H9 (cell line): Measurements from ENCODE around the gene SMU1. TPM values are rescaled to one million over a fixed set of nuclear protein-coding genes. Genes with fewer than 3 reads are reported as not detected.

Experiments
- DNase-seq: peaks from one replicate; pipeline ENCODE4 v3.0.0-alpha.2; 2017
- H2AFZ ChIP-seq: one replicate; pipeline ENCODE4 v1.6.1; 2013; ENCODE audit warnings: mild to moderate bottlenecking, low read length, control low read depth, moderate library complexity
- H2AK5ac ChIP-seq: 2 replicates; pipeline ENCODE4 v1.6.1; 2013; ENCODE audit warnings: low read length, control low read depth, mixed read lengths; ENCODE audit not compliant: insufficient read length
- H2BK120ac ChIP-seq: one replicate; pipeline ENCODE4 v1.6.1; 2013; ENCODE audit warnings: low read depth, mild to moderate bottlenecking, low read length, control low read depth, inconsistent platforms; ENCODE audit not compliant: poor library complexity, severe bottlenecking
- H2BK12ac ChIP-seq: 2 replicates; pipeline ENCODE4 v1.6.1; 2013; ENCODE audit warnings: low read length, control low read depth, mixed read lengths, low read depth; ENCODE audit not compliant: insufficient read length
- H2BK15ac ChIP-seq: 2 replicates; pipeline ENCODE4 v1.6.1; 2013; ENCODE audit warnings: low read depth, low read length, control low read depth
- H2BK20ac ChIP-seq: one replicate; pipeline ENCODE4 v1.6.1; 2013; ENCODE audit warnings: low read depth, mild to moderate bottlenecking, low read length, control low read depth, inconsistent platforms; ENCODE audit not compliant: poor library complexity, severe bottlenecking
- H2BK5ac ChIP-seq: 2 replicates; pipeline ENCODE4 v1.6.1; 2013; ENCODE audit warnings: low read length, control low read depth, mixed read lengths; ENCODE audit not compliant: insufficient read length
- H3K14ac ChIP-seq: 2 replicates; pipeline ENCODE4 v1.6.1; 2013; ENCODE audit warnings: low read length, control low read depth; ENCODE audit not compliant: insufficient read depth
- H3K18ac ChIP-seq: 2 replicates; pipeline ENCODE4 v1.6.1; 2013; ENCODE audit warnings: low read depth, mild to moderate bottlenecking, mixed read lengths, low read length, control low read depth; ENCODE audit not compliant: insufficient read length
- H3K23ac ChIP-seq: 2 replicates; pipeline ENCODE4 v1.6.1; 2013; ENCODE audit warnings: low read length, control low read depth, mixed read lengths, low read depth; ENCODE audit not compliant: insufficient read length
- H3K23me2 ChIP-seq: 2 replicates; pipeline ENCODE4 v1.6.1; 2013; ENCODE audit warnings: low read depth, mild to moderate bottlenecking, mixed read lengths, low read length, control low read depth; ENCODE audit not compliant: insufficient read length, poor library complexity, severe bottlenecking
- H3K27ac ChIP-seq: 2 replicates; pipeline ENCODE4 v1.5.1; 2013; ENCODE audit warnings: low read length, control low read depth, mixed read lengths, low read depth; ENCODE audit not compliant: insufficient read length
- H3K27me3 ChIP-seq: 2 replicates; pipeline ENCODE4 v1.6.1; 2013; ENCODE audit warnings: low read length, control low read depth, inconsistent platforms; ENCODE audit not compliant: insufficient read depth
- H3K4ac ChIP-seq: 2 replicates; pipeline ENCODE4 v1.6.1; 2013; ENCODE audit warnings: low read depth, mild to moderate bottlenecking, control low read depth, inconsistent platforms, low read length, moderate library complexity
- H3K4me1 ChIP-seq: 2 replicates; pipeline ENCODE4 v1.6.1; 2013; ENCODE audit warnings: low read length, control low read depth, inconsistent platforms; ENCODE audit not compliant: insufficient read depth
- H3K4me2 ChIP-seq: 2 replicates; pipeline ENCODE4 v1.6.1; 2013; ENCODE audit warnings: low read length, control low read depth, mixed read lengths; ENCODE audit not compliant: insufficient read length, insufficient read depth
- H3K56ac ChIP-seq: 2 replicates; pipeline ENCODE4 v1.6.1; 2013; ENCODE audit warnings: low read depth, mild to moderate bottlenecking, mixed read lengths, low read length, control low read depth; ENCODE audit not compliant: insufficient read length
- H3K79me1 ChIP-seq: 2 replicates; pipeline ENCODE4 v1.6.1; 2013; ENCODE audit warnings: low read depth, mild to moderate bottlenecking, moderate library complexity, low read length, control low read depth, inconsistent platforms; ENCODE audit not compliant: insufficient read depth, poor library complexity, severe bottlenecking
- H3K79me2 ChIP-seq: 2 replicates; pipeline ENCODE4 v1.6.1; 2013; ENCODE audit warnings: low read length, control low read depth, inconsistent platforms; ENCODE audit not compliant: insufficient read depth
- H3K9ac ChIP-seq: 2 replicates; pipeline ENCODE4 v1.6.1; 2013; ENCODE audit warnings: low read length, control low read depth, mixed read lengths; ENCODE audit not compliant: insufficient read length; ENCODE audit errors: extremely low read depth
- H3K9me3 ChIP-seq: one replicate; pipeline ENCODE4 v1.6.1; 2013; ENCODE audit warnings: low read depth, low read length, inconsistent platforms; ENCODE audit not compliant: control insufficient read depth
- H3T11ph ChIP-seq: one replicate; pipeline ENCODE4 v1.6.1; 2013; ENCODE audit warnings: mild to moderate bottlenecking, low read length, control low read depth, inconsistent platforms
- H4K20me1 ChIP-seq: one replicate; pipeline ENCODE4 v1.6.1; 2013; ENCODE audit not compliant: control insufficient read depth, insufficient read length, insufficient read depth
- H4K5ac ChIP-seq: 2 replicates; pipeline ENCODE4 v1.6.1; 2013; ENCODE audit warnings: low read depth, mild to moderate bottlenecking, mixed read lengths, low read length, control low read depth; ENCODE audit not compliant: insufficient read length
- H4K8ac ChIP-seq: replicated peaks from 2 replicates; pipeline ENCODE4 v1.6.1; 2013; ENCODE audit warnings: low read length, control low read depth, mixed read lengths, low read depth; ENCODE audit not compliant: insufficient read length
- H4K91ac ChIP-seq: 2 replicates; pipeline ENCODE4 v1.6.1; 2013; ENCODE audit warnings: low read depth, mild to moderate bottlenecking, moderate library complexity, mixed read lengths, low read length, control low read depth; ENCODE audit not compliant: insufficient read length
- H3K27ac Mint-ChIP-seq, 3 experiments: 2 replicates in 2 of 3; 3 replicates in 1 of 3; pipeline ENCODE4 v1.8.0; 2020 to 2021; ENCODE audit warnings: mixed read lengths in 3 of 3, mild to moderate bottlenecking in 1 of 3, moderate library complexity in 1 of 3
- H3K27me3 Mint-ChIP-seq: 2 replicates; pipeline ENCODE4 v1.8.0; 2021; ENCODE audit warnings: low read depth, mild to moderate bottlenecking, moderate library complexity, mixed read lengths
- H3K36me3 Mint-ChIP-seq, 3 experiments: 2 replicates in 2 of 3; 3 replicates in 1 of 3; pipeline ENCODE4 v1.8.0; 2020 to 2021; ENCODE audit warnings: low read depth in 3 of 3, mixed read lengths in 3 of 3; ENCODE audit not compliant: insufficient read depth in 1 of 3
- H3K4me1 Mint-ChIP-seq, 2 experiments: 2 replicates each; pipeline ENCODE4 v1.8.0; 2020; ENCODE audit warnings: mixed read lengths in 2 of 2
- H3K4me3 Mint-ChIP-seq, 2 experiments: 2 replicates in 1 of 2; 3 replicates in 1 of 2; pipeline ENCODE4 v1.8.0; 2020 to 2021; ENCODE audit warnings: mild to moderate bottlenecking in 2 of 2, mixed read lengths in 2 of 2, moderate library complexity in 1 of 2
- H3K9me3 Mint-ChIP-seq, 2 experiments: 2 replicates in 1 of 2; 3 replicates in 1 of 2; pipeline ENCODE4 v1.8.0; 2020; ENCODE audit warnings: mild to moderate bottlenecking in 2 of 2, mixed read lengths in 2 of 2, moderate library complexity in 1 of 2
- CTCF ChIP-seq: fragments of 200-600 bp; sonication (generic); conservative IDR thresholded peaks from 3 replicates; pipeline ENCODE4 v1.8.0; 2021; ENCODE audit warnings: antibody characterized with exemption, mild to moderate bottlenecking
- WGBS: extraction: QIAGEN DNeasy Blood & Tissue Kit; methylation state at CpG from one replicate; pipeline ENCODE4 v1.1.7; 2013; ENCODE audit warnings: missing lambda C conversion rate, low lambda C conversion rate, mixed read lengths; ENCODE audit not compliant: insufficient read length; ENCODE audit errors: extremely low coverage; 5-methylcytosine and 5-hydroxymethylcytosine counted together
- total RNA-seq: library from RNA; stranded (reverse); gene quantifications from 2 replicates; pipeline ENCODE4 v1.2.1, GENCODE V29; 2021

Gene SMU1
- total RNA-seq, 1 experiment from 2014 or later = 26.9 TPM

DNA sequence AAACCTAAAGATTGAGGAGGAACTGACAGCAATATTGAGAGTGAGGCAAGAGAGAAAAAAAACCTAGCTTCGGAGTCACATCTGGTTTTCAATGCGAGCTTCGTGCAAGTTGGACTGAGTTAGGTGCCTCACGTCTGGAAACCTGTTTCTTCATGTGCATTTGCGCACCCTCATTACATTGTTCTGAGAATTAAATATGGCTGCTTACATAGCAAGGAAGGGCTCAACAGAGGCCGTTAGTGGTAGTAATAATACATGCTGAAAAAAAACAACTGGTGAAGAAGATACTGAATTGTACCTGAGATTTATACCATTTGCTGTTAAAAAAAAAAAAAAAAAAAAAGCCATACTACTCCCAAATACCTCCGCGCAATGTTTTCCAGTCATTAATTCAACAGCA, 32.8 kb downstream of the SMU1 start:
- H3K79me2 ChIP-seq = no peaks in the 10 kb centered on the region
- H3K56ac ChIP-seq = no peak overlapping the region
- H3K14ac ChIP-seq = no peak overlapping the region
- TF ChIP-seq CTCF = no peak
- no CpG with 5 or more reads among the region's 8 CpGs for WGBS
- 0 out of 2 replicates have a peak, but pooled peaks cover 3% of the 10 kb centered on the region for H3K4me1 ChIP-seq
- H3K79me1 ChIP-seq = no peaks in the 10 kb centered on the region
- peaks cover 9 to 42% (median 28%) of the 10 kb centered on the region in 3 experiments; a peak in 6 of 7 replicates for H3K36me3 Mint-ChIP-seq
- H3K9me3 Mint-ChIP-seq = no peaks in the 10 kb centered on the region
- H2BK5ac ChIP-seq = no peak overlapping the region
- H3K27ac ChIP-seq = no peak overlapping the region
- DNase-seq = no peak
- H3K18ac ChIP-seq = no peak overlapping the region
- H3K27me3 ChIP-seq = no peaks in the 10 kb centered on the region
- no peak overlapping the region for H4K91ac ChIP-seq
- no peaks in the 10 kb centered on the region for H3K9me3 ChIP-seq
- no peaks in the 10 kb centered on the region for H3K27me3 Mint-ChIP-seq
- H2AFZ ChIP-seq = no peak overlapping the region
- H3K23ac ChIP-seq = no peak overlapping the region
- peak overlapping the region; percentile 70 to 83 for H3K4me3 Mint-ChIP-seq
- H2BK20ac ChIP-seq = no peak overlapping the region
- no peak overlapping the region for H3K4ac ChIP-seq
- H3K9ac ChIP-seq = no peak overlapping the region
- no peak overlapping the region for H2BK12ac ChIP-seq
- H2AK5ac ChIP-seq = no peak overlapping the region
- peak overlapping the region in 2 of 3 experiments; percentile 78 to 83; a peak in 2 of 7 replicates for H3K27ac Mint-ChIP-seq
- H2BK120ac ChIP-seq = no peak overlapping the region
- no peak overlapping the region for H4K5ac ChIP-seq
- H4K20me1 ChIP-seq = no peaks in the 10 kb centered on the region
- no peak overlapping the region for H4K8ac ChIP-seq
- no peak overlapping the region for H3T11ph ChIP-seq
- peak overlapping the region; percentile 64 for H3K4me2 ChIP-seq
- peaks cover 7% of the 10 kb centered on the region for H3K23me2 ChIP-seq
- peaks cover 17 to 19% of the 10 kb centered on the region in 2 experiments for H3K4me1 Mint-ChIP-seq
- no peak overlapping the region for H2BK15ac ChIP-seq
